K562 (cell line): Measurements from ENCODE around the gene GGACT. TPM values are rescaled to one million over a fixed set of nuclear protein-coding genes. Genes with fewer than 3 reads are reported as not detected.

ENCODE experiments used
- ATAC-seq: fragments of 200-7000 bp; cut with Tn5 transposase; 3 replicates; pipeline ENCODE4 v1.9.1; 2020; ENCODE audit warnings: moderate library complexity
- BruUV-seq: library from RNA; stranded (reverse); fragments of 400-500 nt; replicated peaks from 2 replicates; lab custom pipeline; 2021; lab: Mats Ljungman, UMichigan
- CTCF ChIA-PET: fragments of 300-600 bp; formaldehyde crosslinking; extraction: SDS; loops from one replicate; lab custom pipeline; 2021; ENCODE audit warnings: low intra/inter-chr PET ratio; lab: Yijun Ruan, JAX
- POLR2A ChIA-PET: fragments of 300-600, 350-650 bp; sonication (Branson Sonifier 250); formaldehyde crosslinking; extraction: SDS; loops from one replicate; lab custom pipeline; 2021; ENCODE audit warnings: antibody characterized with exemption, inconsistent platforms; lab: Yijun Ruan, JAX
- DNase-seq, 4 experiments: peaks; one replicate each; pipeline versions ENCODE4 v3.0.0 to v3.0.0-alpha.2; 2011 to 2018; ENCODE audit warnings: low spot score in 3 of 4, mixed read lengths in 3 of 4; ENCODE audit errors: extremely low read depth in 1 of 4
- FAIRE-seq: peaks from 2 replicates; lab custom pipeline; 2011; peaks lifted over from hg19 to GRCh38; lab: Jason Lieb, UNC
- H2AFZ ChIP-seq: 2 replicates; pipeline ENCODE4 v1.6.0; 2011; ENCODE audit warnings: low read depth, low read length, control low read depth, inconsistent platforms
- H3K27ac ChIP-seq: fragments of 200-600 bp; 3 replicates; pipeline ENCODE4 v1.8.0; 2011; ENCODE audit warnings: low read depth, mild to moderate bottlenecking, control low read depth, inconsistent platforms, low read length, moderate library complexity, mixed read lengths; ENCODE audit errors: extremely low read depth
- H3K27me3 ChIP-seq, 2 experiments: fragments of 300-600 bp in 1 of 2; 2 replicates in 1 of 2; 3 replicates in 1 of 2; pipeline versions ENCODE4 v1.6.0 to v1.8.0; 2011; ENCODE audit warnings: inconsistent platforms in 2 of 2, low read length in 2 of 2, mild to moderate bottlenecking in 1 of 2, mixed read lengths in 1 of 2, moderate library complexity in 1 of 2; ENCODE audit not compliant: control insufficient read depth in 2 of 2, insufficient read depth in 2 of 2
- H3K36me3 ChIP-seq: fragments of 300-600 bp; 3 replicates; pipeline ENCODE4 v1.8.0; 2011; ENCODE audit warnings: mild to moderate bottlenecking, low read length, inconsistent platforms; ENCODE audit not compliant: control insufficient read depth, insufficient read depth
- H3K4me1 ChIP-seq, 2 experiments: fragments of 200-600 bp in 1 of 2; replicated peaks in 1 of 2; 2 replicates in 1 of 2; 3 replicates in 1 of 2; pipeline versions ENCODE4 v1.5.1 to v1.8.0; 2011; ENCODE audit warnings: inconsistent platforms in 2 of 2, low read length in 2 of 2, mild to moderate bottlenecking in 1 of 2, mixed read lengths in 1 of 2, moderate library complexity in 1 of 2; ENCODE audit not compliant: control insufficient read depth in 2 of 2, insufficient read depth in 2 of 2
- H3K4me2 ChIP-seq: 2 replicates; pipeline ENCODE4 v1.6.1; 2011; ENCODE audit warnings: low read length, control low read depth, inconsistent platforms, mixed read lengths; ENCODE audit not compliant: insufficient read depth
- H3K4me3 ChIP-seq: fragments of 200-600 bp; sonication (generic), shearing (Covaris generic); 2 replicates; pipeline ENCODE4 v1.5.1; 2016; ENCODE audit warnings: control low read depth, inconsistent platforms
- H3K79me2 ChIP-seq: fragments of 200-600 bp; 3 replicates; pipeline ENCODE4 v1.8.0; 2011; ENCODE audit warnings: low read length, inconsistent platforms; ENCODE audit not compliant: control insufficient read depth, insufficient read depth
- H3K9ac ChIP-seq, 2 experiments: 2 replicates each; pipeline versions ENCODE4 v1.6.0 to v1.6.1; 2011; ENCODE audit warnings: low read depth in 2 of 2, low read length in 2 of 2, control low read depth in 1 of 2, inconsistent platforms in 1 of 2, mild to moderate bottlenecking in 1 of 2, mixed read lengths in 1 of 2; ENCODE audit not compliant: insufficient read depth in 1 of 2
- H3K9me1 ChIP-seq: one replicate; pipeline ENCODE4 v1.6.0; 2011; ENCODE audit warnings: inconsistent platforms, mild to moderate bottlenecking, low read length, moderate library complexity; ENCODE audit not compliant: control insufficient read depth, insufficient read depth
- H3K9me3 ChIP-seq: replicated peaks from 2 replicates; pipeline ENCODE4 v1.5.1; 2011; ENCODE audit warnings: low read depth, low read length, inconsistent platforms; ENCODE audit not compliant: control insufficient read depth, insufficient read depth
- H4K20me1 ChIP-seq: replicated peaks from 2 replicates; pipeline ENCODE4 v1.6.1; 2011; ENCODE audit warnings: low read length, inconsistent platforms, mixed read lengths; ENCODE audit not compliant: control insufficient read depth, insufficient read depth
- ARNT ChIP-seq, 2 experiments: fragments of 450-650 bp; IDR thresholded peaks; 2 replicates each; pipeline ENCODE4 v1.6.1; 2016; ENCODE audit warnings: mild to moderate bottlenecking in 1 of 2
- CAMTA2 ChIP-seq: fragments of 250-450 bp; sonication (Bioruptor Pico); conservative IDR thresholded peaks from 2 replicates; pipeline ENCODE4 v1.5.1; 2022
- FOXK2 ChIP-seq, 2 experiments: fragments of 450-650 bp; IDR thresholded peaks in 1 of 2; conservative IDR thresholded peaks in 1 of 2; 2 replicates each; pipeline ENCODE4 v1.6.1; 2016; ENCODE audit warnings: low read depth in 2 of 2, mild to moderate bottlenecking in 1 of 2
- KHSRP ChIP-seq: fragments of 450-650 bp; IDR thresholded peaks from 2 replicates; pipeline ENCODE4 v1.6.1; 2017
- SMAD4 ChIP-seq: fragments of 250-450 bp; sonication (Bioruptor Pico); conservative IDR thresholded peaks from 2 replicates; pipeline ENCODE4 v1.8.0; 2021; ENCODE audit warnings: inconsistent platforms, mild to moderate bottlenecking, moderate library complexity
- ZFP1 ChIP-seq: fragments of 450-650 bp; formaldehyde crosslinking; IDR thresholded peaks from 2 replicates; pipeline ENCODE4 v1.4.0; 2020; ENCODE audit warnings: mild to moderate bottlenecking, mixed read lengths
- ZNF134 ChIP-seq: fragments of 250-450 bp; sonication (Bioruptor Pico); conservative IDR thresholded peaks from 2 replicates; pipeline ENCODE4 v1.4.0; 2020
- ZNF146 ChIP-seq: IDR thresholded peaks from one replicate; pipeline ENCODE4 v1.6.1; 2018; ENCODE audit warnings: missing compliant biosample characterization; ENCODE audit not compliant: unreplicated experiment
- WGBS: fragments of 100-300 bp; shearing (Covaris generic); methylation state at CpG from one replicate; pipeline ENCODE4 v1.1.6; 2016; ENCODE audit warnings: low coverage, mixed read lengths; ENCODE audit not compliant: insufficient coverage; ENCODE audit errors: missing lambda C conversion rate; 5-methylcytosine and 5-hydroxymethylcytosine counted together
- in situ Hi-C: fragments of 300-500 bp; cut with MboI; formaldehyde crosslinking; loops from 4 replicates; pipeline ENCODE4 v1.15.0; 2018; ENCODE audit warnings: inconsistent platforms, mixed read lengths
- intact Hi-C: fragments of 100-400 bp; cut with micrococcal nuclease; formaldehyde crosslinking; loops from 2 replicates; pipeline ENCODE4 v1.14.2; 2022
- polyA plus RNA-seq, 8 experiments: library from polyadenylated mRNA; depleted of rRNA in 4 of 8; stranded (reverse) in 5 of 8; unstranded in 3 of 8; fragments of >200 nt; fragmentation: Nextera tagmentation in 2 of 8; fragmentation: Illumina TruSeq in 1 of 8; extraction: Ambion mirVana in 2 of 8; extraction: Trizol in 1 of 8; gene quantifications; 2 replicates each; pipeline versions ENCODE4 v1.2.1 to v1.2.3, GENCODE V29; 2011 to 2014; ENCODE audit warnings: inconsistent platforms in 1 of 8, missing spikeins in 1 of 8
- total RNA-seq, 7 experiments: library from RNA; depleted of rRNA in 6 of 7; stranded (reverse); fragments of >200 nt in 6 of 7; fragmentation: Illumina TruSeq in 2 of 7; extraction: Trizol in 2 of 7; gene quantifications; 2 replicates each; pipeline versions ENCODE4 v1.2.1 to v1.2.3, GENCODE V29; 2011 to 2021; ENCODE audit warnings: low replicate concordance in 1 of 7
- TF ChIP-seq, protein P1 (sequence below): sonication (generic); formaldehyde crosslinking; IDR thresholded peaks from 2 replicates; pipeline ENCODE4 v1.8.0; 2023; ENCODE audit warnings: missing genetic modification reagents, mild to moderate bottlenecking, borderline replicate concordance
- TF ChIP-seq, protein P2 (sequence below): sonication (generic); formaldehyde crosslinking; IDR thresholded peaks from 2 replicates; pipeline ENCODE4 v1.8.0; 2023; ENCODE audit warnings: mild to moderate bottlenecking, missing genetic modification reagents
- TF ChIP-seq, protein P3 (sequence below): fragments of 250-450 bp; sonication (Bioruptor Pico); IDR thresholded peaks from 2 replicates; pipeline ENCODE4 v1.5.0; 2021

The GGACT gene
- total and polyA plus RNA-seq, 9 of the 15 experiments (the other 6 are each of a cell fraction or from before 2014, with no cell fraction given) = 0.20 to 3.2 (median 1.7) TPM

DNA sequence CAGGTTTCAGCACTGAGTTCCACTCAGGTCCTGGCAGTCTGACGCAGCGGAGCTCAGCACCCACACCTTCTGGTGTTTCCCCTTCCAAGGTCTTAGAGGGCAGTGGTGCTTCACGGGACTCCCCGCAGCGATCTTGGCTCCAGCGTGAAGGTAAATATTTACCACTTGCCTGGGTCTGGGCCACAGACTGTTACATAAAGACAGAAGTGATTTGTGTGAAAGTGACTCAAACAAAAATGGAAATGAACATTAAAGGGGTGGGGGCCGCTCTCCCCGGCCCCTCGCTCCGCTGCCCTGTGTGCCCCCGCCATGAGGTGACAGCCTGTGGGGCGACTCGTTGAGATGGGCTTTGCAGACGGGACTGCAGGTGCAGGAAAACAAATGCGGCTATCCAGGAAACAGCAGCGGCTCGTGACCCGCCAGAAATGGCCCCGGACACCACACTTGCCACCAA is 55.0 kb downstream of the GGACT start (continued):
- TF ChIP-seq, protein P1, sequence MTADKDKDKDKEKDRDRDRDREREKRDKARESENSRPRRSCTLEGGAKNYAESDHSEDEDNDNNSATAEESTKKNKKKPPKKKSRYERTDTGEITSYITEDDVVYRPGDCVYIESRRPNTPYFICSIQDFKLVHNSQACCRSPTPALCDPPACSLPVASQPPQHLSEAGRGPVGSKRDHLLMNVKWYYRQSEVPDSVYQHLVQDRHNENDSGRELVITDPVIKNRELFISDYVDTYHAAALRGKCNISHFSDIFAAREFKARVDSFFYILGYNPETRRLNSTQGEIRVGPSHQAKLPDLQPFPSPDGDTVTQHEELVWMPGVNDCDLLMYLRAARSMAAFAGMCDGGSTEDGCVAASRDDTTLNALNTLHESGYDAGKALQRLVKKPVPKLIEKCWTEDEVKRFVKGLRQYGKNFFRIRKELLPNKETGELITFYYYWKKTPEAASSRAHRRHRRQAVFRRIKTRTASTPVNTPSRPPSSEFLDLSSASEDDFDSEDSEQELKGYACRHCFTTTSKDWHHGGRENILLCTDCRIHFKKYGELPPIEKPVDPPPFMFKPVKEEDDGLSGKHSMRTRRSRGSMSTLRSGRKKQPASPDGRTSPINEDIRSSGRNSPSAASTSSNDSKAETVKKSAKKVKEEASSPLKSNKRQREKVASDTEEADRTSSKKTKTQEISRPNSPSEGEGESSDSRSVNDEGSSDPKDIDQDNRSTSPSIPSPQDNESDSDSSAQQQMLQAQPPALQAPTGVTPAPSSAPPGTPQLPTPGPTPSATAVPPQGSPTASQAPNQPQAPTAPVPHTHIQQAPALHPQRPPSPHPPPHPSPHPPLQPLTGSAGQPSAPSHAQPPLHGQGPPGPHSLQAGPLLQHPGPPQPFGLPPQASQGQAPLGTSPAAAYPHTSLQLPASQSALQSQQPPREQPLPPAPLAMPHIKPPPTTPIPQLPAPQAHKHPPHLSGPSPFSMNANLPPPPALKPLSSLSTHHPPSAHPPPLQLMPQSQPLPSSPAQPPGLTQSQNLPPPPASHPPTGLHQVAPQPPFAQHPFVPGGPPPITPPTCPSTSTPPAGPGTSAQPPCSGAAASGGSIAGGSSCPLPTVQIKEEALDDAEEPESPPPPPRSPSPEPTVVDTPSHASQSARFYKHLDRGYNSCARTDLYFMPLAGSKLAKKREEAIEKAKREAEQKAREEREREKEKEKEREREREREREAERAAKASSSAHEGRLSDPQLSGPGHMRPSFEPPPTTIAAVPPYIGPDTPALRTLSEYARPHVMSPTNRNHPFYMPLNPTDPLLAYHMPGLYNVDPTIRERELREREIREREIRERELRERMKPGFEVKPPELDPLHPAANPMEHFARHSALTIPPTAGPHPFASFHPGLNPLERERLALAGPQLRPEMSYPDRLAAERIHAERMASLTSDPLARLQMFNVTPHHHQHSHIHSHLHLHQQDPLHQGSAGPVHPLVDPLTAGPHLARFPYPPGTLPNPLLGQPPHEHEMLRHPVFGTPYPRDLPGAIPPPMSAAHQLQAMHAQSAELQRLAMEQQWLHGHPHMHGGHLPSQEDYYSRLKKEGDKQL (CRISPR knock-in tag) = no peak
- no peak for TF ChIP-seq ZFP1 (CRISPR knock-in tag)
- no peak for TF ChIP-seq ZNF146 (CRISPR knock-in tag)
- TF ChIP-seq CAMTA2 (CRISPR knock-in tag) = no peak
- TF ChIP-seq, all 486 proteins: peak for 0

DNA sequence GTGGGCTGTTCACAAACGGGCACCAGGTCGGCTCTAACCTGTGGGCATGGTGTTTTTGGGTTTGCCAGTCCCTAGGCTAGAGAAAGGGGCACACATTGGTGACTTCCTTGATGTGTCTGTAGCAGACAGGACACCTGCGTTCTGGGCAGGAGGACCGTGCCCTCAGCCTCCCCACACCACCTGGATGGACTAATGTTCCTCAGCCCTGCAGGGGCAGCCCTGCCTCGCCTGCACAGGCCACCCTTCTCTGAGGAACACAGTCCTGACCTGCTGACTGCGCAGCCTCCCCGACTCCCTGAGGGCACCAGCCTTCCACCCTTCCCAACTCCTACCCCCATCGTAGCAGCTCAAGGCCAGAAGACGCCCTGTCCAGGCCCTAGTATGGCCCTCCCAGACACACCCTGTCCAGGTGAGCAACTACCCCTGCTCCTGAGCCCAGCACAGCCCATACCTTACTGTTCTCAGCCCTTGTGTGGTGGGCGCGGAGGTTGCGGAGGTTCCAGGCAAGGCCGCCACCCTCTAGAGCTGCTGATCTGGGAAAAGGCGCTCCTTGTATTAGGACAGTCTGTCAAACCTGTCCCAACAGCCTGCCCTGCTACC is 55.7 kb downstream of the GGACT start:
- Histone ChIP-seq H2AFZ (no peak overlapping the region), H3K4me2 (no peak overlapping the region), H3K27me3 (peaks cover 0 to 12% of the 10 kb centered on the region in 2 experiments; a peak in 3 of 5 replicates), H3K9me3 (no peaks in the 10 kb centered on the region), H3K36me3 (no peaks in the 10 kb centered on the region), H3K4me3 (no peak overlapping the region), H3K27ac (no peak overlapping the region), H3K79me2 (no peaks in the 10 kb centered on the region), H4K20me1 (no peaks in the 10 kb centered on the region), H3K9me1 (no peaks in the 10 kb centered on the region), H3K9ac (no peak overlapping the region), H3K4me1 (no peaks in the 10 kb centered on the region; a peak in 1 of 5 replicates)
- ATAC-seq (no peak), FAIRE-seq (no peak), DNase-seq (no peak)
- in situ Hi-C loops (loop anchor here (25.0 kb wide), 1 partner anchor 871 kb away; no protein-coding TSS in a partner anchor), intact Hi-C loops (no loop called here)
- CTCF ChIA-PET = no interaction called here
- POLR2A ChIA-PET = no interaction called here
- no TSS peak for BruUV-seq
- 55% methylated on average over 9 of the region's 14 CpGs for WGBS
- no peak for TF ChIP-seq KHSRP
- no peak for TF ChIP-seq FOXK2 (conservative IDR thresholded peaks at IDR 0.05 in 1 of 2, IDR thresholded peaks at IDR 0.05 in 1 of 2; ENCODE audit: low read depth in 2 of 2)
- TF ChIP-seq SMAD4 (CRISPR knock-in tag) = no peak
- TF ChIP-seq, protein P2, sequence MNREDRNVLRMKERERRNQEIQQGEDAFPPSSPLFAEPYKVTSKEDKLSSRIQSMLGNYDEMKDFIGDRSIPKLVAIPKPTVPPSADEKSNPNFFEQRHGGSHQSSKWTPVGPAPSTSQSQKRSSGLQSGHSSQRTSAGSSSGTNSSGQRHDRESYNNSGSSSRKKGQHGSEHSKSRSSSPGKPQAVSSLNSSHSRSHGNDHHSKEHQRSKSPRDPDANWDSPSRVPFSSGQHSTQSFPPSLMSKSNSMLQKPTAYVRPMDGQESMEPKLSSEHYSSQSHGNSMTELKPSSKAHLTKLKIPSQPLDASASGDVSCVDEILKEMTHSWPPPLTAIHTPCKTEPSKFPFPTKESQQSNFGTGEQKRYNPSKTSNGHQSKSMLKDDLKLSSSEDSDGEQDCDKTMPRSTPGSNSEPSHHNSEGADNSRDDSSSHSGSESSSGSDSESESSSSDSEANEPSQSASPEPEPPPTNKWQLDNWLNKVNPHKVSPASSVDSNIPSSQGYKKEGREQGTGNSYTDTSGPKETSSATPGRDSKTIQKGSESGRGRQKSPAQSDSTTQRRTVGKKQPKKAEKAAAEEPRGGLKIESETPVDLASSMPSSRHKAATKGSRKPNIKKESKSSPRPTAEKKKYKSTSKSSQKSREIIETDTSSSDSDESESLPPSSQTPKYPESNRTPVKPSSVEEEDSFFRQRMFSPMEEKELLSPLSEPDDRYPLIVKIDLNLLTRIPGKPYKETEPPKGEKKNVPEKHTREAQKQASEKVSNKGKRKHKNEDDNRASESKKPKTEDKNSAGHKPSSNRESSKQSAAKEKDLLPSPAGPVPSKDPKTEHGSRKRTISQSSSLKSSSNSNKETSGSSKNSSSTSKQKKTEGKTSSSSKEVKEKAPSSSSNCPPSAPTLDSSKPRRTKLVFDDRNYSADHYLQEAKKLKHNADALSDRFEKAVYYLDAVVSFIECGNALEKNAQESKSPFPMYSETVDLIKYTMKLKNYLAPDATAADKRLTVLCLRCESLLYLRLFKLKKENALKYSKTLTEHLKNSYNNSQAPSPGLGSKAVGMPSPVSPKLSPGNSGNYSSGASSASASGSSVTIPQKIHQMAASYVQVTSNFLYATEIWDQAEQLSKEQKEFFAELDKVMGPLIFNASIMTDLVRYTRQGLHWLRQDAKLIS (CRISPR knock-in tag) = no peak
- TF ChIP-seq ZNF134 = no peak
- no peak for TF ChIP-seq ARNT (IDR thresholded peaks at IDR 0.05)
- TF ChIP-seq, protein P3, sequence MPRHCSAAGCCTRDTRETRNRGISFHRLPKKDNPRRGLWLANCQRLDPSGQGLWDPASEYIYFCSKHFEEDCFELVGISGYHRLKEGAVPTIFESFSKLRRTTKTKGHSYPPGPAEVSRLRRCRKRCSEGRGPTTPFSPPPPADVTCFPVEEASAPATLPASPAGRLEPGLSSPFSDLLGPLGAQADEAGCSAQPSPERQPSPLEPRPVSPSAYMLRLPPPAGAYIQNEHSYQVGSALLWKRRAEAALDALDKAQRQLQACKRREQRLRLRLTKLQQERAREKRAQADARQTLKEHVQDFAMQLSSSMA (CRISPR knock-in tag) = no peak
